Common myeloid progenitor, CD34-positive (primary cell): ENCODE data around the gene ATP11A.

Experiments
- CTCF ChIA-PET: fragments of 350-600 bp; sonication (Branson Sonifier 250); formaldehyde crosslinking; loops from one replicate; lab custom pipeline; 2021; ENCODE audit warnings: antibody characterized with exemption; lab: Charles Lee
- POLR2A ChIA-PET: fragments of 350-600 bp; sonication (Branson Sonifier 250); formaldehyde crosslinking; loops from one replicate; lab custom pipeline; 2021; ENCODE audit warnings: antibody characterized with exemption; lab: Charles Lee
- DNase-seq, 3 donors: peaks; one replicate each; pipeline versions ENCODE4 v3.0.0 to v3.0.0-alpha.2; 2013
- H3K27ac ChIP-seq, 2 experiments: 1 replicate in 1 of 2; 2 replicates in 1 of 2; pipeline ENCODE4 v1.7.0; 2013; ENCODE audit warnings: inconsistent platforms in 2 of 2, low read length in 2 of 2, mild to moderate bottlenecking in 2 of 2, low read depth in 1 of 2, moderate library complexity in 1 of 2; ENCODE audit not compliant: severe bottlenecking in 2 of 2, insufficient read depth in 1 of 2, poor library complexity in 1 of 2
- H3K27me3 ChIP-seq, 5 experiments: replicated peaks in 2 of 5; 1 replicate in 3 of 5; 2 replicates in 2 of 5; pipeline versions ENCODE4 v1.6.1 to v1.7.0; 2013; ENCODE audit warnings: low read length in 4 of 5, mild to moderate bottlenecking in 2 of 5, moderate library complexity in 2 of 5, inconsistent platforms in 1 of 5; ENCODE audit not compliant: insufficient read depth in 5 of 5, control insufficient read depth in 4 of 5
- H3K36me3 ChIP-seq, 4 experiments: 1 replicate in 2 of 4; 2 replicates in 2 of 4; pipeline versions ENCODE4 v1.6.1 to v1.7.0; 2013; ENCODE audit warnings: low read length in 3 of 4, control low read depth in 1 of 4, mild to moderate bottlenecking in 1 of 4; ENCODE audit not compliant: control insufficient read depth in 4 of 4, insufficient read depth in 4 of 4
- H3K4me1 ChIP-seq, 4 experiments: 1 replicate in 3 of 4; 2 replicates in 1 of 4; pipeline versions ENCODE4 v1.6.1 to v1.7.1; 2013; ENCODE audit warnings: low read length in 3 of 4, mild to moderate bottlenecking in 3 of 4, control low read depth in 1 of 4, inconsistent platforms in 1 of 4, moderate library complexity in 1 of 4; ENCODE audit not compliant: control insufficient read depth in 4 of 4, insufficient read depth in 4 of 4; ENCODE audit errors: control extremely low read depth in 1 of 4
- H3K4me3 ChIP-seq, 7 experiments: 1 replicate in 4 of 7; 2 replicates in 3 of 7; pipeline versions ENCODE4 v1.5.1 to v1.7.0; 2013; ENCODE audit warnings: mild to moderate bottlenecking in 7 of 7, low read length in 6 of 7, moderate library complexity in 6 of 7, inconsistent platforms in 2 of 7, low read depth in 2 of 7, control low read depth in 1 of 7; ENCODE audit not compliant: insufficient read depth in 4 of 7, control insufficient read depth in 1 of 7; ENCODE audit errors: extremely low read depth in 1 of 7
- H3K9me3 ChIP-seq, 5 experiments: 1 replicate in 4 of 5; 2 replicates in 1 of 5; pipeline versions ENCODE4 v1.6.1 to v1.7.1; 2013; ENCODE audit warnings: low read length in 4 of 5, mild to moderate bottlenecking in 2 of 5, inconsistent platforms in 1 of 5, low read depth in 1 of 5, moderate library complexity in 1 of 5; ENCODE audit not compliant: control insufficient read depth in 4 of 5, insufficient read depth in 2 of 5; ENCODE audit errors: control extremely low read depth in 1 of 5
- WGBS: methylation state at CpG from one replicate; pipeline ENCODE4 v1.1.5; 2013; ENCODE audit not compliant: insufficient coverage; 5-methylcytosine and 5-hydroxymethylcytosine counted together

ATP11A gene

DNA sequence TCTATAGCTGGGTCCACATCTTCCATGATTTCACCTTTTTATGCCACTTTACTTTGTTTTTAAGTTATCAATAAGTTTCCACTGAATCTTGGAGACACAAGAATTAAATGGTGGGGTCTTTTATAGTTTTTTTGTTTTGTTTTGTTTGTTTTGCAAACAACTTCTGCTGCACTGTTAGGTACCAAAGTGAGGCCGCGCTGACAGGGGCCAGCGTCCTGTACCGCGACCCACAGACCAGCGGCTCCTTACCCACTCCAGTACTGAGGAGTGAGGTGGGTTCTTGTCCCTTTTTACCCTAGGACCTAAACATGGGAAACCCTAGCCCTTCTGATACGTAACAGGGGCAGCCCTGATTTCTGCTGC is 203.3 kb downstream of the ATP11A start:
- Histone ChIP-seq H3K4me3 (peak overlapping the region in 3 of 7 experiments; percentile 38 to 70 (median 53)), H3K27me3 (peaks cover 0 to 20% (median 6%) of the 10 kb centered on the region in 5 experiments), H3K27ac (no peak overlapping the region), H3K9me3 (no peaks in the 10 kb centered on the region), H3K36me3 (no peaks in the 10 kb centered on the region), H3K4me1 (peaks cover 0 to 31% (median 28%) of the 10 kb centered on the region in 4 experiments)
- ChIA-PET CTCF (interaction anchor here (0.8 to 2.3 kb wide), 2 partner anchors 8 to 19 kb away, joined by 3 to 11 read pairs; no protein-coding TSS in a partner anchor), POLR2A (no interaction called here)
- WGBS: 74% methylated on average over 7 of the region's 7 CpGs
- no peak for DNase-seq

DNA sequence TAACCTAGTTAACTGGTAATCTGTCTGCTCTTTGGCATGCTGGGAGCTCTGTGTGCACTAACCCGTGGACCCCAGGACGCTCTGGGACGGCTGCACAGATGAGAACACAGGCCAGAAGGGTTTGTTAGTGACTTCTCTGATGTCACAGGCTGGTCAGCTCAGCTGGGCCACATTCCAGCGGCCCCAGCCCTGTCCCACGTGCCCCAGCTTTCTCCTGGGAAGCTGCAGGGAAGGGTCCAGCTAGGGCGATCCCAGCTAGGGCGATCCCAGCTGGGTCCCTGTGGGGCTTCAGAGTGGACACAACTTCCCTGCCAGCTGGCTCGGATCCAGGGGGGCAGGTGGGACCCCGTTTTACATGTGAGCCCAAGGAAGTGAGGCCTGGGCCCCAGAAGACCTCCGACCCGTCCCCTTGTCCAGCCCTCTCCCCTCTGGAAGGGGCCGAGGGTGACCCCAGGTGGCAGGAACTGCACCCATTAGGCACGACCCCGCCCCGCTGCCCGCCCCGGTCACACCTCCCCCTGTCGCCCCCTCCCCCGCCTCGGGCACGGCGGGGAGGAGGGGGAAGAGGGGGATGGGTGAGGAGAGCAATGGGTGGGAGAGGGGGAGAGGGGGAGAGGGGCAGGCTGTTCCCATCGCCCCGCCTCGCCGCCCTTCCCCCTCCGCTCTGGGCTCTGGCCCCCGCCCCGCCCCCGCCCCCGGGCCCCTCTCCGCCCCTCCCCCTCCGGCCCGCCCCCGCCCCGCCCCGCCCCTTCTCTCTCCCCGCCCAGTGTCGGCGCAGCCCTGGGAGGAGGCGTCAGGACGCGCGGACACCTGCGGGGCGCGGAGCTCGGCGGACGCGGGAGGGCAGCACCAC is 204.0 kb downstream of the ATP11A start:
- Histone ChIP-seq H3K27ac (no peak overlapping the region), H3K4me1 (peaks cover 0 to 31% (median 28%) of the 10 kb centered on the region in 4 experiments), H3K27me3 (peaks cover 0 to 20% (median 6%) of the 10 kb centered on the region in 5 experiments), H3K9me3 (no peaks in the 10 kb centered on the region), H3K4me3 (peak overlapping the region in 5 of 7 experiments; percentile 19 to 70 (median 49)), H3K36me3 (no peaks in the 10 kb centered on the region)
- DNase-seq: peak; percentile 17 to 53 (median 42)
- CTCF ChIA-PET: interaction anchor here (0.8 to 2.3 kb wide), 2 partner anchors 9 to 19 kb away, joined by 3 to 11 read pairs; no protein-coding TSS in a partner anchor
- POLR2A ChIA-PET: no interaction called here
- 62% methylated on average over 6 of the region's 51 CpGs for WGBS

- peak overlapping the region; percentile 9 to 69 (median 60) for H3K4me3 ChIP-seq
- no peaks in the 10 kb centered on the region for H3K36me3 ChIP-seq
- ChIA-PET POLR2A (no interaction called here), CTCF (interaction anchor here (2.3 kb wide), 1 partner anchor 20 kb away, joined by 11 read pairs; no protein-coding TSS in a partner anchor)
- H3K9me3 ChIP-seq: no peaks in the 10 kb centered on the region
- peaks cover 0 to 31% (median 28%) of the 10 kb centered on the region in 4 experiments for H3K4me1 ChIP-seq
- DNase-seq: no peak
- WGBS: 0% methylated on average over 26 of the region's 34 CpGs
- H3K27ac ChIP-seq: no peak overlapping the region
- peaks cover 0 to 20% (median 6%) of the 10 kb centered on the region in 5 experiments for H3K27me3 ChIP-seq
Measured at GRCh38 chr13:112894423-112894672, 204.5 kb downstream of the ATP11A start.

DNA sequence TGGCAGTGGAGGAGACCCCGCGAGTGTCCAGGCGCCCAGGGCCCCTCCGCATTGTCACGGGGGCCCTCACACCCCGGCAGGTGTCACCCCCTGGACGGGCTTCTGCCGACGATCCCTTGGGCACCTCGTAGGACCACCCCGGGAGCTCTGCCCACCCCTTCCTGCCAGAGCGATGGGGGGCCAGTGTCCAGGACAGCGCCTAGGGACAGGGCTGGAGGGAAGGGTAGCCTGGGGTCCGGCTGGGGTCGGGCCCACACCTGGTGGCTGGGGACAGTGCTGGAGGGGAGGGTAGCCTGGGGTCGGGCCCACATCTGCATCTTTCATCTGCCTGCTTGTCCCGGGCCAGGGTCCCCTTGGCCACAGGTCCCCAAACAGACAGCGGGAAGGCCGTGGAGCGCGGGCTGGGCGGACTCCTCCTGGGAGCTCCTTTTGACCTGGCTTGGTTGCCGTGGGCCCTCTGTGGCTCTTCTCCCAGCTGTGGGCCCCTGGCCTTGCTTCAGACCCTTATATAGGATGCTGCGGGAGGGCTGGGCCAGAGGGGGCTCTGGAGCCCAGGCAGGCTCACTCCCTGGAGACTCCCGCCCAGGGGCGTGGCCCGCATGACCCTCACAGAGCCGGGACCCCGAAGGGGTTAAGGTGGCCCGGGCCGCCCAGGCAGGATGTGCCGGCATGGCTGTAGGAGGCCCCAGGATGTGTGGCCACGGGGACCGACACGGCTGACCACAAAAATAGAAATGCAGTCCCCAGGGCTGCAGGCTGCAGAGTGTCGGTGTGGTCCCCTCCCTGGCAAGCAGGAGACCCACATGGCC is 205.0 kb downstream of the ATP11A start:
- Histone ChIP-seq H3K27ac (no peak overlapping the region), H3K4me3 (peak overlapping the region; percentile 9 to 69 (median 60)), H3K36me3 (no peaks in the 10 kb centered on the region), H3K9me3 (no peaks in the 10 kb centered on the region), H3K27me3 (peaks cover 0 to 20% (median 6%) of the 10 kb centered on the region in 5 experiments), H3K4me1 (peaks cover 0 to 31% (median 28%) of the 10 kb centered on the region in 4 experiments)
- DNase-seq: peak in 2 of 3 donors; percentile 24 to 32
- CTCF ChIA-PET: interaction anchor here (2.3 kb wide), 1 partner anchor 20 kb away, joined by 11 read pairs; no protein-coding TSS in a partner anchor
- WGBS: under 1% methylated on average over 36 of the region's 36 CpGs
- POLR2A ChIA-PET: no interaction called here

GRCh38 chr13:112895521-112896465 is 206.0 kb downstream of the ATP11A start:
- Histone ChIP-seq H3K4me3 (peak overlapping the region in 3 of 7 experiments; percentile 60 to 69 (median 65)), H3K27ac (no peak overlapping the region), H3K4me1 (peaks cover 0 to 31% (median 28%) of the 10 kb centered on the region in 4 experiments), H3K27me3 (peaks cover 0 to 20% (median 6%) of the 10 kb centered on the region in 5 experiments), H3K9me3 (no peaks in the 10 kb centered on the region), H3K36me3 (no peaks in the 10 kb centered on the region)
- no peak for DNase-seq
- CTCF ChIA-PET: interaction anchor here (1.7 kb wide), 1 partner anchor 22 kb away, joined by 6 read pairs; no protein-coding TSS in a partner anchor
- 47% methylated on average over 18 of the region's 29 CpGs for WGBS
- POLR2A ChIA-PET: interaction anchor here (0.5 kb wide), 1 partner anchor 578 kb away, joined by 3 read pairs; no protein-coding TSS in a partner anchor
